IMR-90 (cell line): Measurements from ENCODE around the gene CUX1.

Experiments
- BHLHE40 ChIP-seq: fragments of 150-350 bp; IDR thresholded peaks from 2 replicates; pipeline ENCODE4 v1.6.1; 2016; ENCODE audit warnings: mild to moderate bottlenecking, low read depth, low read length
- CEBPB ChIP-seq: IDR thresholded peaks from 2 replicates; pipeline ENCODE4 v1.6.1; 2012; ENCODE audit warnings: low read depth, low read length, improper control_type of control experiment
- CHD1 ChIP-seq: IDR thresholded peaks from 2 replicates; pipeline ENCODE4 v1.6.1; 2012; ENCODE audit warnings: low read depth, low read length, improper control_type of control experiment
- CTCF ChIP-seq: conservative IDR thresholded peaks from 2 replicates; pipeline ENCODE4 v1.5.1; 2012; ENCODE audit warnings: mild to moderate bottlenecking, low read depth, low read length, improper control_type of control experiment
- MAFK ChIP-seq: IDR thresholded peaks from 2 replicates; pipeline ENCODE4 v1.6.1; 2012; ENCODE audit warnings: low read depth, low read length, improper control_type of control experiment
- MAZ ChIP-seq: IDR thresholded peaks from 2 replicates; pipeline ENCODE4 v1.6.1; 2012; ENCODE audit warnings: low read depth, mild to moderate bottlenecking, low read length, improper control_type of control experiment, moderate library complexity, borderline replicate concordance
- MXI1 ChIP-seq: IDR thresholded peaks from 2 replicates; pipeline ENCODE4 v1.6.1; 2012; ENCODE audit warnings: low read depth, mild to moderate bottlenecking, low read length, moderate library complexity, borderline replicate concordance
- NFE2L2 ChIP-seq: fragments of 150-350 bp; IDR thresholded peaks from 2 replicates; pipeline ENCODE4 v1.6.1; 2016; ENCODE audit warnings: low read depth, mild to moderate bottlenecking, low read length
- POLR2A ChIP-seq: IDR thresholded peaks from 2 replicates; pipeline ENCODE4 v1.6.1; 2012; ENCODE audit warnings: mild to moderate bottlenecking, low read depth, low read length
- RAD21 ChIP-seq: IDR thresholded peaks from 2 replicates; pipeline ENCODE4 v1.6.1; 2012; ENCODE audit warnings: low read length, improper control_type of control experiment
- RCOR1 ChIP-seq: IDR thresholded peaks from 2 replicates; pipeline ENCODE4 v1.6.1; 2012; ENCODE audit warnings: mild to moderate bottlenecking, low read length, improper control_type of control experiment; ENCODE audit not compliant: insufficient replicate concordance
- RFX5 ChIP-seq: IDR thresholded peaks from 2 replicates; pipeline ENCODE4 v1.8.0; 2012; ENCODE audit warnings: low read depth, mild to moderate bottlenecking, low read length, moderate library complexity
- SMC3 ChIP-seq: fragments of 150-350 bp; IDR thresholded peaks from 2 replicates; pipeline ENCODE4 v1.6.1; 2016; ENCODE audit warnings: low read depth, mild to moderate bottlenecking, antibody characterized with exemption, low read length, moderate library complexity
- USF2 ChIP-seq: fragments of 150-350 bp; IDR thresholded peaks from 2 replicates; pipeline ENCODE4 v1.6.1; 2017; ENCODE audit warnings: mild to moderate bottlenecking, antibody characterized with exemption, low read length, low read depth

GRCh38 chr7:102068846-102069245 is 251.4 kb downstream of the CUX1 start:
- TF ChIP-seq CTCF: no peak
- TF ChIP-seq USF2: no peak
- no peak for TF ChIP-seq BHLHE40
- TF ChIP-seq POLR2A: no peak
- TF ChIP-seq SMC3: no peak
- no peak for TF ChIP-seq CEBPB
- TF ChIP-seq RFX5: no peak
- TF ChIP-seq MAZ: no peak
- no peak for TF ChIP-seq NFE2L2
- no peak for TF ChIP-seq MXI1
- no peak for TF ChIP-seq RCOR1
- TF ChIP-seq RAD21: no peak
- no peak for TF ChIP-seq MAFK
- no peak for TF ChIP-seq CHD1
